Fibroblast of lung (primary cell): ENCODE measurements around the gene ZNF710.

Source experiments
- EZH2 ChIP-seq: IDR thresholded peaks from 2 replicates; pipeline ENCODE4 v1.5.1; 2012; ENCODE audit warnings: low read length, control low read depth, mild to moderate bottlenecking; ENCODE audit errors: missing control alignments
- TF ChIP-seq, protein P1 (sequence below), 2 donors: IDR thresholded peaks in 1 of 2; conservative IDR thresholded peaks in 1 of 2; 1 replicate in 1 of 2; 2 replicates in 1 of 2; pipeline ENCODE4 v1.5.1; 2011 to 2012; ENCODE audit warnings: low read length in 2 of 2, control low read depth in 1 of 2, inconsistent platforms in 1 of 2, low read depth in 1 of 2, mild to moderate bottlenecking in 1 of 2

GRCh38 chr15:90020021-90020735 lies 19.1 kb downstream of the ZNF710 start:
- TF ChIP-seq, protein P1, sequence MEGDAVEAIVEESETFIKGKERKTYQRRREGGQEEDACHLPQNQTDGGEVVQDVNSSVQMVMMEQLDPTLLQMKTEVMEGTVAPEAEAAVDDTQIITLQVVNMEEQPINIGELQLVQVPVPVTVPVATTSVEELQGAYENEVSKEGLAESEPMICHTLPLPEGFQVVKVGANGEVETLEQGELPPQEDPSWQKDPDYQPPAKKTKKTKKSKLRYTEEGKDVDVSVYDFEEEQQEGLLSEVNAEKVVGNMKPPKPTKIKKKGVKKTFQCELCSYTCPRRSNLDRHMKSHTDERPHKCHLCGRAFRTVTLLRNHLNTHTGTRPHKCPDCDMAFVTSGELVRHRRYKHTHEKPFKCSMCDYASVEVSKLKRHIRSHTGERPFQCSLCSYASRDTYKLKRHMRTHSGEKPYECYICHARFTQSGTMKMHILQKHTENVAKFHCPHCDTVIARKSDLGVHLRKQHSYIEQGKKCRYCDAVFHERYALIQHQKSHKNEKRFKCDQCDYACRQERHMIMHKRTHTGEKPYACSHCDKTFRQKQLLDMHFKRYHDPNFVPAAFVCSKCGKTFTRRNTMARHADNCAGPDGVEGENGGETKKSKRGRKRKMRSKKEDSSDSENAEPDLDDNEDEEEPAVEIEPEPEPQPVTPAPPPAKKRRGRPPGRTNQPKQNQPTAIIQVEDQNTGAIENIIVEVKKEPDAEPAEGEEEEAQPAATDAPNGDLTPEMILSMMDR (conservative IDR thresholded peaks at IDR 0.05 in 1 of 2, IDR thresholded peaks at IDR 0.05 in 1 of 2; ENCODE audit: low read depth in 1 of 2, low read length in 2 of 2): no peak
- no peak for TF ChIP-seq EZH2
